ENCODE results near the gene SEMA3C. TPM values are rescaled to one million over a fixed set of nuclear protein-coding genes. Genes with fewer than 3 reads are reported as not detected.

The SEMA3C gene
- total and polyA plus RNA-seq, 4 donors, result 3.3 to 86.8 (median 15.9) TPM

DNA sequence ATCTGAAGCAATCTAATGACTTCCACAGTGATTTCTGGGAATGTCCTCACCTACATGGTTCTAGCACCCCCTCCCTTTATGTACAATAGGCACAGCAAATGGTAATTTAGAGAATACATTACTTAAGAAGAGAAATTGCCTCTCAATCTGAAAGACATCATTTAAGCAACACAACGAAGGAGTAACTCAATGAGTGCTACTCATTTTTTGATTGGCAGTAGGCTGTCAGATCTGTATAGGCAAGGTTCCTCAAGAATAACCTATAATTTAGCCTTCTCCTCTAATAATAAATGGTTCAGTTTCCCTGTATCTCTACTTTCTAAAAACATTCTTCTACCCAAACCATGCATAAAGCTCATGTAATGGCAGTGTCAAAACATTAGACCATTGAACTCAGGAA is 30.6 kb upstream of the SEMA3C start:
- ATAC-seq (ENCODE audit: low FRiP score) (no peak), DNase-seq (no peak)
- 86 to 87% methylated on average over 1 of the region's 1 CpG for WGBS, 2 donors
- no peaks in the 10 kb centered on the region for H3K4me1 ChIP-seq (ENCODE audit: control insufficient read depth in 1 of 2, insufficient read depth in 2 of 2, low read length in 2 of 2)
- H3K9me3 ChIP-seq (ENCODE audit: control insufficient read depth, low read length), result no peaks in the 10 kb centered on the region
- intact Hi-C loops (cut with DNase I), result no loop called here
- no peak overlapping the region for H3K4me3 ChIP-seq (ENCODE audit: low read length in 2 of 2)
- H3K36me3 ChIP-seq (ENCODE audit: control insufficient read depth in 1 of 2, insufficient read depth in 2 of 2, low read length in 1 of 2), result no peaks in the 10 kb centered on the region
- H3K27ac ChIP-seq (ENCODE audit: low read depth in 1 of 2, low read length in 2 of 2), result no peak overlapping the region
- no peaks in the 10 kb centered on the region for H3K27me3 ChIP-seq (ENCODE audit: control insufficient read depth in 1 of 2, insufficient read depth in 2 of 2, low read length in 1 of 2)

DNA sequence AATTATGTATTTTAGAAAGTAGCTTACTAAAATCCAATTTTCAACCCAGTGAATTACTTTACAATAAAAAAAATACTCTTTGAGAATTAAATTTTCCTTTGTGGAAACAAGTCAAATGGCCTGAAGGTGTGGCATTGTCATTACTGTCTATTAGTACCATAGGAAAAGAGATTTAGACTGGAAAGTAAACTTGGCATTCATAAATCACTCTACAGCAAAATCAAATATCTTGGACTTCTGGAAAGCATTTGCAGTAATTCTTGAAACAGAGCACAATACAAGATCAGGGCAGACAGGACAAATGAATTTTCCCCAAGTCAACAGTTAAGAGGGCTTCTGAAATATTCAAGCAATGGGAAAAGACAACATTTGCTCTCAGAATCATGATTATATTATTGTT is 28.0 kb upstream of the SEMA3C start:
- Histone ChIP-seq H3K27ac (ENCODE audit: low read depth in 1 of 2, low read length in 2 of 2) (no peak overlapping the region), H3K9me3 (ENCODE audit: control insufficient read depth, low read length) (no peaks in the 10 kb centered on the region), H3K4me1 (ENCODE audit: control insufficient read depth in 1 of 2, insufficient read depth in 2 of 2, low read length in 2 of 2) (no peaks in the 10 kb centered on the region), H3K27me3 (ENCODE audit: control insufficient read depth in 1 of 2, insufficient read depth in 2 of 2, low read length in 1 of 2) (no peaks in the 10 kb centered on the region), H3K4me3 (ENCODE audit: low read length in 2 of 2) (no peak overlapping the region), H3K36me3 (ENCODE audit: control insufficient read depth in 1 of 2, insufficient read depth in 2 of 2, low read length in 1 of 2) (no peaks in the 10 kb centered on the region)
- no peak for DNase-seq
- no peak for ATAC-seq (ENCODE audit: low FRiP score)
- intact Hi-C loops (cut with DNase I), result no loop called here

DNA sequence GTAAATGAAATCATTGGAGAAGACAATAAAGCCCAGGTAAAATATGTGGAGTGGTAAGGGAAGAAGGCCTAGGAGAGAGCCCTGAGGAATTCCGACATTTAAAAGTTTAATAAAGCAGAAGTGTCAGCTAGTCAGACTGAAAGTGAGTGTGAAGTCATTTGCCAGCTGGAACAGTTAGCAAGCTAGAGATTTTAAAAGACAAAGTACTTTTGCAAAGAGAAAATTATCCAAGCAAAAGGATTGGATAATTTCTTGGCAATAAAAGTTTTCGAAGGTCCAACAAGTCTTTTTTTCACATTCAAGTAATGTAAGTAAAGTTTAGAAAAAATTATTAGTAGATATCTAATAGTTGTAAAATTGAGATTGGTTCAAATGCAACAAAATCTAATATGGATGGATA is 27.1 kb upstream of the SEMA3C start:
- WGBS, 2 donors, result 36 to 38% methylated on average over 2 of the region's 2 CpGs
- intact Hi-C loops (cut with DNase I), result no loop called here
- ATAC-seq (ENCODE audit: low FRiP score), result no peak

DNA sequence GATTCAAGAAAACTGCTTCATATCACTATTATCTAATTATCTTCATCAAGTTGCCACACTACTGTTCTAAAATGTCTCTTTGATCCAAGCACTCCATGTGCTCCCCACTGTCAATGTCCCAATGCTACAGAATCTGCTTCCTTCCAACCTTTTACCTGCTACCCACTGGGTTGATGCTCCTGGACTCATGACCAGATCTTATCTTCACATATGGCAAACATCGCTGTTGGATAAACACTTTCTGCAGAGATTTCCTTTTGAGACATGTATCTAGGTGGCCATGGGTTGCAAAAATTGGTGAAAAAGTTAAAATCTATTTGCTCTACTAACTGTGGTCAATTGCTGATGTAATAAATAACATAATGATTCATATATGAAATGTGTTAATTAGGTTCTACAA is 24.5 kb upstream of the SEMA3C start:
- intact Hi-C loops (cut with DNase I), result no loop called here
- Histone ChIP-seq H3K27me3 (ENCODE audit: control insufficient read depth in 1 of 2, insufficient read depth in 2 of 2, low read length in 1 of 2) (no peaks in the 10 kb centered on the region), H3K27ac (ENCODE audit: low read depth in 1 of 2, low read length in 2 of 2) (no peak overlapping the region), H3K4me3 (ENCODE audit: low read length in 2 of 2) (no peak overlapping the region), H3K9me3 (ENCODE audit: control insufficient read depth, low read length) (no peaks in the 10 kb centered on the region), H3K4me1 (ENCODE audit: control insufficient read depth in 1 of 2, insufficient read depth in 2 of 2, low read length in 2 of 2) (no peaks in the 10 kb centered on the region), H3K36me3 (ENCODE audit: control insufficient read depth in 1 of 2, insufficient read depth in 2 of 2, low read length in 1 of 2) (no peaks in the 10 kb centered on the region)
- DNase-seq, result no peak
- WGBS, 2 donors, result 97% methylated on average over 1 of the region's 1 CpG
- ATAC-seq (ENCODE audit: low FRiP score), result no peak

More for the DNA sequence above, 27.1 kb upstream of the SEMA3C start:
- no peaks in the 10 kb centered on the region for H3K4me1 ChIP-seq (ENCODE audit: control insufficient read depth in 1 of 2, insufficient read depth in 2 of 2, low read length in 2 of 2)
- no peak for DNase-seq
- no peak overlapping the region for H3K27ac ChIP-seq (ENCODE audit: low read depth in 1 of 2, low read length in 2 of 2)
- no peaks in the 10 kb centered on the region for H3K27me3 ChIP-seq (ENCODE audit: control insufficient read depth in 1 of 2, insufficient read depth in 2 of 2, low read length in 1 of 2)
- H3K4me3 ChIP-seq (ENCODE audit: low read length in 2 of 2), result no peak overlapping the region
- no peaks in the 10 kb centered on the region for H3K36me3 ChIP-seq (ENCODE audit: control insufficient read depth in 1 of 2, insufficient read depth in 2 of 2, low read length in 1 of 2)
- no peaks in the 10 kb centered on the region for H3K9me3 ChIP-seq (ENCODE audit: control insufficient read depth, low read length)

DNA sequence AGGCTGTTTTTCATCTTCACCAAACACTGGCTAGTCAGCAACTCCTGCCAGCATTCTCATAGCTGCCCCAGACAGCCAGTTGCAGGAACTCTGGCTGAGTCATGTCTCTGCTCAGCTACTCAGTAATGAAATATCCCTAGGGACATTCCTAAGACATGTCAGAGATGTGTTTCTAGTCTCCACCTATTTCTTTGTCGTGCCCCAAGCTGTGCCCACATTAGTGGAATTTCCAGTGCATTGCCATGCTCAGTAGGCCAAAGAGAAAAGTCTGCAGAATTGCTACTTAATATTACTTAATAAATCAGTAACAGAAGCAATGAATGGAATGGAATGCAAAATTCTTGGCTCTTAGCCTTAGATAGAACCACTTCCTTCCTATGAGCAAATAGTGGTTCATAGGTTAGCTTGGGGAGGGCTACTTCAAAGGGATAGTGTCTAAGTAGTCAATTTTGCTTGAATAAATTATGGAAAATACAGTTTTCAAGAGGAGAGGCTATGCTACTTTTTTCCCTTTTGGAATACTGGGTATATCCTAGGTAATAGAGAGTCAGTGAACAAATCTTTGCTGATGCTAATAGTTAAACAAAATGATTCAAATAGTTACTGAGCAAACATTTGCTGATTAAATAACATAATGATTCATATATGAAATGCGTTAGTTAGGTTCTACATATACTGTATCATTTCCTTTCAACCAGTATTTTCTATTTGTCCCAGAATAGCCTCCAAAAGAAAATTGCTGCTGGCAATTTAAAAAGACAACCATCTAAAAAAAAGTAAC is 23.6 kb upstream of the SEMA3C start:
- peak; percentile 90 for ATAC-seq (ENCODE audit: low FRiP score)
- Histone ChIP-seq H3K27me3 (ENCODE audit: control insufficient read depth in 1 of 2, insufficient read depth in 2 of 2, low read length in 1 of 2) (no peaks in the 10 kb centered on the region), H3K4me3 (ENCODE audit: low read length in 2 of 2) (no peak overlapping the region), H3K27ac (ENCODE audit: low read depth in 1 of 2, low read length in 2 of 2) (peak overlapping the region in 1 of 2 donors; percentile 36), H3K4me1 (ENCODE audit: control insufficient read depth in 1 of 2, insufficient read depth in 2 of 2, low read length in 2 of 2) (no peaks in the 10 kb centered on the region), H3K36me3 (ENCODE audit: control insufficient read depth in 1 of 2, insufficient read depth in 2 of 2, low read length in 1 of 2) (no peaks in the 10 kb centered on the region), H3K9me3 (ENCODE audit: control insufficient read depth, low read length) (no peaks in the 10 kb centered on the region)
- intact Hi-C loops (cut with DNase I), result no loop called here
- 45 to 47% methylated on average over 2 of the region's 2 CpGs for WGBS, 2 donors
- peak; percentile 79 for DNase-seq

DNA sequence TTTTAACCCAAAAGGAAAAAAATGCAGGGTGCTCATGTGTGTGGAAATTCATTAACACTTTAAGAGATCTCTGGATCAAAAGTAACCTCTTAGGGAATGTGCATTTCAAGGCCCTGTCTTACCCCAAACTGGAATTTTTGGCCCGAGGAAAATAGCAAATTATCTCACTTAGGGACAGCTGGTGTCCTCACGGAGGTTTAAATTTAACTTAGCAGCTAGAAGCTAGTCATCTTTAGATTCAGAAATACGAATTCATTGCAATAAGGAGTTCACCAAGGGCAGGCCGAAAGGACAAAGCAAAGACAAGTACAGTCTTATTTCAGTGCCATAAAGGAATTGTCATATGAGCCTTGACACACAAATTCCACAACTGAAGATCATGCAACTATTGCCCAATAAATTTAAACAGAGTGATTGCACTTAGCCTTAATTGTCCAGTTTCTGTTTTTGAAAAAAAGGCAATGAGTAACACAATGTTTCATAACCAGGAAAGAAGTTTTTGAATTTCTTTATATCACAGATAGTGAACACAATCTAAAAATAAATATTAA is 22.4 kb upstream of the SEMA3C start:
- intact Hi-C loops (cut with DNase I), result no loop called here
- 81 to 92% methylated on average over 4 of the region's 4 CpGs for WGBS, 2 donors
- H3K27ac ChIP-seq (ENCODE audit: low read depth in 1 of 2, low read length in 2 of 2), result no peak overlapping the region

DNA sequence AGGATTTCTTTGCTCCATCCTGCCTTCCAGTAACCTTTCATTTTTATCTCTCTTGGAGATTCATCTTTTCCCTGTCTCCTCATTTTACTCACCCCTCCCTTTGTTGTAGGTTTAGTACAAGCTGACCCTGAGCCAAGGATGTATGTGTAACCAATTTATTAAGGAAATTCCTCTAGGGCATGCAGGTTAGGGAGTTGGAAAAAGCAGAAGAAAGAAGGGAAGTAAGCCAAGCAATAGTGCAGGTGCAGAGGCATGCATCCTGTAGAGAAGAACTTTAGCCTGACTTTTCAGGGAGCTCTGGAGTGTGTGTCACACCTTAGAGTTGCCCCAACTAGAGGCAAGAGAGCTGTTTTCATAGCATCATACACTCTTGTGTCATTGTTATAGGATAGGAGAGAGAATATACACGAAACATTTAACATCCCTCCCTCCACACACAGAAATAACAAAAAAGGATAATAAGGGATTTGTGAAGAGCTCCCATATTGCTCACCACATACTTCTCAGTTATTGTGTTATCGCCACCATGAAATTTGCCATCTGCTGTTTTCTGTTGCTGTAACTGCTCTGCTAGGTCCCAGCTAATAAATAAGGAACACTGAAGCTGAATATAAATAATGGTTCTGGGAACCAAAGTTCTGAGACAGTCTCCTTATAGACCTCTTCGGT is 21.8 kb upstream of the SEMA3C start:
- WGBS, 2 donors, result 93 to 94% methylated on average over 3 of the region's 3 CpGs
- no peaks in the 10 kb centered on the region for H3K36me3 ChIP-seq (ENCODE audit: control insufficient read depth in 1 of 2, insufficient read depth in 2 of 2, low read length in 1 of 2)
- H3K4me1 ChIP-seq (ENCODE audit: control insufficient read depth in 1 of 2, insufficient read depth in 2 of 2, low read length in 2 of 2), result no peaks in the 10 kb centered on the region
- DNase-seq (no peak), ATAC-seq (ENCODE audit: low FRiP score) (no peak)
- no peaks in the 10 kb centered on the region for H3K27me3 ChIP-seq (ENCODE audit: control insufficient read depth in 1 of 2, insufficient read depth in 2 of 2, low read length in 1 of 2)
- no peak overlapping the region for H3K27ac ChIP-seq (ENCODE audit: low read depth in 1 of 2, low read length in 2 of 2)
- intact Hi-C loops (cut with DNase I), result no loop called here
- H3K9me3 ChIP-seq (ENCODE audit: control insufficient read depth, low read length), result no peaks in the 10 kb centered on the region
- no peak overlapping the region for H3K4me3 ChIP-seq (ENCODE audit: low read length in 2 of 2)

More for the DNA sequence above, 22.4 kb upstream of the SEMA3C start:
- Histone ChIP-seq H3K36me3 (ENCODE audit: control insufficient read depth in 1 of 2, insufficient read depth in 2 of 2, low read length in 1 of 2) (no peaks in the 10 kb centered on the region), H3K27me3 (ENCODE audit: control insufficient read depth in 1 of 2, insufficient read depth in 2 of 2, low read length in 1 of 2) (no peaks in the 10 kb centered on the region), H3K9me3 (ENCODE audit: control insufficient read depth, low read length) (no peaks in the 10 kb centered on the region), H3K4me1 (ENCODE audit: control insufficient read depth in 1 of 2, insufficient read depth in 2 of 2, low read length in 2 of 2) (no peaks in the 10 kb centered on the region), H3K4me3 (ENCODE audit: low read length in 2 of 2) (no peak overlapping the region)
- DNase-seq (no peak), ATAC-seq (ENCODE audit: low FRiP score) (peak; percentile 63)

DNA sequence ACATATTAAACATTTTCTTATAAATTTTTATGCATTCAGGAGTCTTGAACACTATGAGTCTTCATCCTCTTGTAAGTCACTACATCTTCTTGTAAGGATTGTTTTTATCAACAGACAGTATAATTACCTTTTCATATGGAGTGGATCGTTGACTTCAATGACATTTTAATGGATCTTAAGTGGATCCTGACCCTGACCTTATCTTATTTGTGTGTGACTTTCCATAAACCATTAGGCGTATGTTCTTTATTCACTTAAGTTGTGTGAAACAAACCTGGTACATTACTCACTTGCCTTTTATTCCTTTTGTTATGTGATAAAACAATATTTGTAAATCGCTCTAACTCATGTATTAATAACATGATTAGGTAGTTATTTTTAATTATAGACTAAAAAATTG is 18.5 kb upstream of the SEMA3C start:
- H3K9me3 ChIP-seq (ENCODE audit: control insufficient read depth, low read length), result no peaks in the 10 kb centered on the region
- no peaks in the 10 kb centered on the region for H3K36me3 ChIP-seq (ENCODE audit: control insufficient read depth in 1 of 2, insufficient read depth in 2 of 2, low read length in 1 of 2)
- H3K4me1 ChIP-seq (ENCODE audit: control insufficient read depth in 1 of 2, insufficient read depth in 2 of 2, low read length in 2 of 2), result no peaks in the 10 kb centered on the region
- DNase-seq (no peak), ATAC-seq (ENCODE audit: low FRiP score) (no peak)
- no peaks in the 10 kb centered on the region for H3K27me3 ChIP-seq (ENCODE audit: control insufficient read depth in 1 of 2, insufficient read depth in 2 of 2, low read length in 1 of 2)
- H3K27ac ChIP-seq (ENCODE audit: low read depth in 1 of 2, low read length in 2 of 2), result no peak overlapping the region
- 74 to 77% methylated on average over 3 of the region's 3 CpGs for WGBS, 2 donors
- H3K4me3 ChIP-seq (ENCODE audit: low read length in 2 of 2), result no peak overlapping the region
- intact Hi-C loops (cut with DNase I), result no loop called here
